ENCODE measurements around the gene CHD2.

DNA sequence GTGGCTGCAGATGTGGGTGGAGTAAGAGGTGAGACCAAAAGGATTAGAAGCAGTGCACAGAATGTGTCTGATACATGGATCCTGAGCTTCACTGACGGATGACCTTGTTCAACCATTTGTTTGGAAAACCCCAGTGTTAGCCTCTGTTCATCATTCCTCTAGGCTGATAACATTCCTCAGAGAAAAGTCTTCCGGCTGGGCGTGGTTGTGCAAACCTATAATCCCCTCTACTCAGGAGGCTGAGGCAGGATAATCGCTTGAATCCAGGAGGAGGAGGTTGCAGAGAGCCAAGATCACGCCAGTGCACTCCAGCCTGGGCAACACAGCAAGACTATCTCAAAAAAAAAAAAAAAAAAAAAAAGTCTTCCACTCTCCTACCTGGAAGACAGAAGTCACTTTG, 23.1 kb upstream of the CHD2 start:
- TF ChIP-seq, protein P1, sequence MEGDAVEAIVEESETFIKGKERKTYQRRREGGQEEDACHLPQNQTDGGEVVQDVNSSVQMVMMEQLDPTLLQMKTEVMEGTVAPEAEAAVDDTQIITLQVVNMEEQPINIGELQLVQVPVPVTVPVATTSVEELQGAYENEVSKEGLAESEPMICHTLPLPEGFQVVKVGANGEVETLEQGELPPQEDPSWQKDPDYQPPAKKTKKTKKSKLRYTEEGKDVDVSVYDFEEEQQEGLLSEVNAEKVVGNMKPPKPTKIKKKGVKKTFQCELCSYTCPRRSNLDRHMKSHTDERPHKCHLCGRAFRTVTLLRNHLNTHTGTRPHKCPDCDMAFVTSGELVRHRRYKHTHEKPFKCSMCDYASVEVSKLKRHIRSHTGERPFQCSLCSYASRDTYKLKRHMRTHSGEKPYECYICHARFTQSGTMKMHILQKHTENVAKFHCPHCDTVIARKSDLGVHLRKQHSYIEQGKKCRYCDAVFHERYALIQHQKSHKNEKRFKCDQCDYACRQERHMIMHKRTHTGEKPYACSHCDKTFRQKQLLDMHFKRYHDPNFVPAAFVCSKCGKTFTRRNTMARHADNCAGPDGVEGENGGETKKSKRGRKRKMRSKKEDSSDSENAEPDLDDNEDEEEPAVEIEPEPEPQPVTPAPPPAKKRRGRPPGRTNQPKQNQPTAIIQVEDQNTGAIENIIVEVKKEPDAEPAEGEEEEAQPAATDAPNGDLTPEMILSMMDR (IDR thresholded peaks at IDR 0.05), result no peak
- TF ChIP-seq POLR2A (IDR thresholded peaks at IDR 0.05), result no peak
